GM19035 (cell line): ENCODE data around the gene SLC25A53.
"Not testable (repeated sequence)": the region's sequence is repeated elsewhere in the genome, so short reads cannot be mapped to it uniquely, and the experiment has no call there.

Experiments used
- ATAC-seq: cut with Tn5 transposase; IDR thresholded peaks from one replicate; pipeline ENCODE4 v1.9.1; 2021; ENCODE audit not compliant: unreplicated experiment

Gene SLC25A53

DNA sequence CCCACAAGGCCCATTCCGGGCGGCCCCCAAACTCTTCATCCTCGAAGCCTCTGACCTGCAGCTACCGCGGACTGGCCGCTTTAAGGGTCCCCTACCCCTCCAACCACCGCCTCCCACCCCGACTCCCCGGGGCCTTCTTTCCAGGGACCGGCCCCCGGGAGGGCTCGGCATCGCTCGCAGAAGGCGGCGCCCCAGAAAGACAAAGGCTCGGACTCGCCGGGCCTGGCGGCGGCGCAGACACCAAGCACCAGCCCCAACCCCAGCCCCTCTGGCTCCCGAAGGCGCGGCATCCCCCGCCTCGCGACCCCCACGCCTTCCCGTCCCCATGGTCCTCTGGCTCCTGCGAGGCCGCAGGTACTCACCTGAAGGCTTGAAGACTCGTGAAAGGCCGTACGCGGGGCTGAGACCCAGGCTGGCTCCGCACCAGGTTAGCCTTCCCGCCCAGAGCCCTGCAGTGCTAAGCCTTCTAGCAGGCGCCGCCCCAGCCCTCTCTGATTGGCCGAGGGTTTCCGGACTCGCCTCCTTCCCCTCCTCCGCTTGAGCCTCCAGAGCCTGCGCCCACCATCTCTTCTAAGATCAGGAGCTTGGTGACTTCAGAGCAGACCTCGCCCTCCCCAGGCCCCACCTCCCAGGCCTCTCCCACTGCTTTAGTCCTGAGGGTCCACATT, 80.9 kb downstream of the SLC25A53 start, which contains the start of gene TMSB15C:
TSS of gene TMSB15C (minus strand) at position 459 of the 668 bp plus-strand sequence.
- ATAC-seq: peak; percentile 99

DNA sequence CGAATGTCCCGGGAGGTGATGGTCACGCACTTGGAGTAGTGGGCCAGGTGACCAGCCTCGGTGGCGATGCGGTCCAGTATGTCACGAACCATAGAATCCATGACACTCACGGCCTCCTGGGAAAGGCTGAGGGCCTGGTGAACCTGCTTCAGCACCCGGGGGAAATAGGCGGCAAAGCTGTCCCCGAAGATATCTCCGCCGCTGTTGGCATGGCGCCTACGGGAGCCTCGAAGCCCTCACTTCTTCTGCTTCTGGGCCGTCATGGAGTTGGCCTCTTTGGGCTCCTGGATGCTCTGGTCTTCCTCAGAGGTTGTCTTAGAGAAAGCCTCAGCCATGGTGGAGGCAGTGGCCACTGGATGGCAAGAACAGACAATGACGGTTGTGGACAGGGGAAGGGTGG, 94.2 kb downstream of the SLC25A53 start:
- ATAC-seq: not testable (repeated sequence)

DNA sequence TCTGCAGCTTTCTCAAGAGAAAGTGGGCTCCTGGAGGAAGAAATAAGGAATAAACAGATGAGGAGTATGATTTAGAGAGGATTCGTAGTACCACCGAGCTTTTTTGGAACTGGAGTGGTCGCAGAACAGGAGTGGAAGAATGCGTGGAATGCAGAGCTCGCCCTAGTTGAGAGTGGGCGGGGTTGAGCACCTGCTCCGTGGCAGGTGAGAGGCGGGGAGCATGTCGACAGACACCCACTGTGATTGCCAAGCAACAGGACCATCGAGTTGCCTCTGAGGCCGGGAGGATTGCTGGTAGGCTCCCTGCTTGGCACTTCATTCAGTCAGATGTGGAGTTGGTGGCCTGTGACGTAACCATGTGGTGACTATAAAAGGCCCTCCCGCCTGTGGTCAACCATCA, 101.9 kb downstream of the SLC25A53 start:
- ATAC-seq: not testable (repeated sequence)
